SU-DHL-6 (cell line): ENCODE data around the gene SKA2.

Experiments
- H2AFZ ChIP-seq: fragments of 200-600 bp; sonication (generic); 2 replicates; pipeline ENCODE4 v1.6.1; 2014; ENCODE audit warnings: low read depth, mild to moderate bottlenecking, moderate library complexity, mixed read lengths, antibody characterized with exemption, low read length; ENCODE audit not compliant: severe bottlenecking
- H3F3A ChIP-seq: fragments of 200-600 bp; shearing (Covaris generic); 2 replicates; pipeline ENCODE4 v1.6.0; 2016; ENCODE audit warnings: antibody characterized with exemption, mild to moderate bottlenecking; ENCODE audit not compliant: insufficient read depth
- H3K27ac ChIP-seq: fragments of 200-600 bp; sonication (generic); 2 replicates; pipeline ENCODE4 v1.5.1; 2016; ENCODE audit warnings: low read depth, mild to moderate bottlenecking, low read length, moderate library complexity, mixed read lengths
- H3K27me3 ChIP-seq: fragments of 200-600 bp; sonication (generic), shearing (Covaris generic); 2 replicates; pipeline ENCODE4 v1.6.0; 2014; ENCODE audit warnings: mild to moderate bottlenecking, low read length
- H3K36me3 ChIP-seq: fragments of 200-600 bp; sonication (generic); 2 replicates; pipeline ENCODE4 v1.6.1; 2014; ENCODE audit warnings: mild to moderate bottlenecking, low read length, mixed read lengths
- H3K4me2 ChIP-seq: fragments of 300-600, 200-600 bp; shearing (Covaris generic), sonication (generic); 2 replicates; pipeline ENCODE4 v1.6.0; 2014; ENCODE audit warnings: low read length, low read depth, mild to moderate bottlenecking; ENCODE audit not compliant: poor library complexity, severe bottlenecking
- H3K4me3 ChIP-seq: fragments of 200-600 bp; sonication (generic); 2 replicates; pipeline ENCODE4 v1.5.1; 2014; ENCODE audit warnings: antibody characterized with exemption, low read length, mild to moderate bottlenecking, mixed read lengths; ENCODE audit not compliant: insufficient read depth, poor library complexity, severe bottlenecking
- H3K79me2 ChIP-seq: fragments of 200-600 bp; sonication (generic); 2 replicates; pipeline ENCODE4 v1.6.1; 2014; ENCODE audit warnings: mild to moderate bottlenecking, low read length, moderate library complexity; ENCODE audit not compliant: insufficient read depth
- H3K9ac ChIP-seq: fragments of 200-600 bp; sonication (generic); 2 replicates; pipeline ENCODE4 v1.7.0; 2014; ENCODE audit warnings: mild to moderate bottlenecking, low read length
- H3K9me2 ChIP-seq: fragments of 200-600 bp; sonication (generic); replicated peaks from 2 replicates; pipeline ENCODE4 v1.6.1; 2014; ENCODE audit warnings: low read length; ENCODE audit not compliant: insufficient read depth
- H3K9me3 ChIP-seq: fragments of 200-600 bp; sonication (generic); 2 replicates; pipeline ENCODE4 v1.6.1; 2014; ENCODE audit warnings: low read length, mixed read lengths; ENCODE audit not compliant: insufficient read depth
- H4K20me1 ChIP-seq: fragments of 200-600 bp; sonication (generic); 2 replicates; pipeline ENCODE4 v1.6.1; 2014; ENCODE audit warnings: low read depth, mild to moderate bottlenecking, antibody characterized with exemption, low read length, moderate library complexity, mixed read lengths
- CTCF ChIP-seq: fragments of 200-600 bp; sonication (generic); IDR thresholded peaks from one replicate; pipeline ENCODE4 v1.5.1; 2017; ENCODE audit warnings: antibody characterized with exemption, mild to moderate bottlenecking, low read length, moderate library complexity; ENCODE audit not compliant: insufficient read depth, poor library complexity, severe bottlenecking
- EZH2phosphoT487 ChIP-seq: fragments of 200-600 bp; sonication (generic), shearing (Covaris generic); conservative IDR thresholded peaks from 2 replicates; pipeline ENCODE4 v1.6.1; 2018; ENCODE audit warnings: mild to moderate bottlenecking, antibody characterized with exemption, low read length, moderate library complexity, mixed read lengths

The SKA2 gene

GRCh38 chr17:59154721-59155438 lies at the start of gene SKA2:
SKA2 (minus strand) TSS chr17:59155186; CDS start chr17:59155163, 23 bp downstream.
- peaks cover 21% of the 10 kb centered on the region for H3F3A ChIP-seq
- H3K9me3 ChIP-seq = no peaks in the 10 kb centered on the region
- peak within 1 kb of the TSS; percentile 37 for H2AFZ ChIP-seq
- no peaks in the 10 kb centered on the region; the same call in 1 of the 2 replicates for H3K36me3 ChIP-seq
- peak within 1 kb of the TSS; percentile 93 for H3K4me3 ChIP-seq
- no peaks in the 10 kb centered on the region for H3K9me2 ChIP-seq
- H3K9ac ChIP-seq = peak within 1 kb of the TSS; percentile 91
- no peaks in the 10 kb centered on the region for H3K27me3 ChIP-seq
- peaks cover 91% of the 10 kb centered on the region for H3K79me2 ChIP-seq
- no peak for TF ChIP-seq EZH2phosphoT487
- no peak for TF ChIP-seq CTCF
- H3K4me2 ChIP-seq = peak within 1 kb of the TSS; percentile 100
- peak within 1 kb of the TSS; percentile 86 for H3K27ac ChIP-seq
- no peaks in the 10 kb centered on the region; the same call in 1 of the 2 replicates for H4K20me1 ChIP-seq

- no peaks in the 10 kb centered on the region for H4K20me1 ChIP-seq
- no peaks in the 10 kb centered on the region for H3K79me2 ChIP-seq
- no peaks in the 10 kb centered on the region for H3K9me3 ChIP-seq
- no peak overlapping the region for H3K4me2 ChIP-seq
- H3K9ac ChIP-seq = no peak overlapping the region
- no peak overlapping the region for H2AFZ ChIP-seq
- no peak overlapping the region for H3K27ac ChIP-seq
- no peaks in the 10 kb centered on the region for H3K27me3 ChIP-seq
- no peak for TF ChIP-seq EZH2phosphoT487
- TF ChIP-seq CTCF = no peak
- H3K36me3 ChIP-seq = peaks cover 5% of the 10 kb centered on the region; the same call in 1 of the 2 replicates
- H3K9me2 ChIP-seq = no peaks in the 10 kb centered on the region
- no peak overlapping the region for H3K4me3 ChIP-seq
- H3F3A ChIP-seq = no peaks in the 10 kb centered on the region
Measured at GRCh38 chr17:59202320-59202719, 47.3 kb upstream of the SKA2 start.

GRCh38 chr17:59199398-59199797 lies 44.4 kb upstream of the SKA2 start:
- Histone ChIP-seq H4K20me1 (no peaks in the 10 kb centered on the region), H3K9ac (no peak overlapping the region), H3K79me2 (no peaks in the 10 kb centered on the region), H3F3A (peaks cover 6% of the 10 kb centered on the region; the same call in 1 of the 2 replicates), H3K9me3 (no peaks in the 10 kb centered on the region), H3K9me2 (no peaks in the 10 kb centered on the region), H3K36me3 (peaks cover 22% of the 10 kb centered on the region), H3K27me3 (no peaks in the 10 kb centered on the region), H3K4me2 (no peak overlapping the region), H3K27ac (no peak overlapping the region), H3K4me3 (no peak overlapping the region), H2AFZ (no peak overlapping the region)
- TF ChIP-seq CTCF (no peak), EZH2phosphoT487 (no peak)
